Esophagus muscularis mucosa (tissue), 3 donors: Measurements from ENCODE around the gene ELAVL3.
A peak's percentile ranks its signal among the peaks of the same experiment; 100 is the strongest.

Source experiments
- CTCF ChIP-seq, 3 experiments: fragments of 200-600 bp in 2 of 3; fragments of 450-650 bp in 1 of 3; sonication (generic) in 2 of 3; IDR thresholded peaks; one replicate each; pipeline ENCODE4 v1.5.1; 2017 to 2019; ENCODE audit warnings: antibody characterized with exemption in 3 of 3, mild to moderate bottlenecking in 2 of 3, moderate library complexity in 1 of 3
- POLR2AphosphoS5 ChIP-seq, 2 donors: sonication (generic); formaldehyde crosslinking; IDR thresholded peaks; one replicate each; pipeline ENCODE4 v1.6.1; 2017; ENCODE audit warnings: antibody characterized with exemption in 2 of 2

GRCh38 chr19:11482384-11483050, 1.7 kb upstream of the ELAVL3 start:
- TF ChIP-seq CTCF (IDR thresholded peaks at IDR 0.05) (peak; percentile 94 to 99 (median 96)), POLR2AphosphoS5 (IDR thresholded peaks at IDR 0.05) (peak in 1 of 2 donors; percentile 82)
